ENCODE data around the gene PRDM7. TPM values are rescaled to one million over a fixed set of nuclear protein-coding genes. Genes with fewer than 3 reads are reported as not detected.
A peak's percentile ranks its signal among the peaks of the same experiment; 100 is the strongest.

PRDM7 gene
- total RNA-seq, 1 experiment from 2014 or later: not detected

DNA sequence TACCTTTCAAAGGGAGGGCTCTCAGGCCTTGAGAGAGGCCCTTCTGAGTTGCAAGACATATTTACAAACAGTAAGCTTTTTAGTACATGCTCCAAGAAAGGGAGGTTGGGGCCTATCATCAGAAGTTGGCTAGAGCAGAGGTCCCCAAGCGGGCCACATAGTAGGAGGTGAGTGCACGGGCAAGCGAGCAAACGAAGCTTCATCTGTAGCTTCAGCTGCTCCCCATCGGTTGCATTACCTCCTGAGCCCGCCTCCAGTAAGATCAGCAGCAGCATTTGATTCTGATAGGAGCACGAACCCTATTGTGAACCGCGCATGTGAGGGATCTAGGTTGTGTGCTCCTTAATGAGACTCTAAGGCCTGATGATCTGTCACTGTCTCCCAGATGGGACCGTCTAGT is 26.2 kb downstream of the PRDM7 start:
- Histone ChIP-seq H3K4me1 (peaks cover 10% of the 10 kb centered on the region), H3K9me3 (peaks cover 28% of the 10 kb centered on the region), H3K27me3 (replicated peaks; ENCODE audit: control insufficient read depth, insufficient read depth, low read length) (no peaks in the 10 kb centered on the region), H3K4me3 (ENCODE audit: low read depth, low read length) (no peak overlapping the region), H3K36me3 (ENCODE audit: control insufficient read depth, insufficient read depth, low read length) (no peaks in the 10 kb centered on the region)
- H3K27ac Mint-ChIP-seq (ENCODE audit: unreplicated experiment): no peak overlapping the region
- H3K4me3 Mint-ChIP-seq (ENCODE audit: unreplicated experiment): no peak overlapping the region
- peaks cover 39% of the 10 kb centered on the region for H3K9me3 Mint-ChIP-seq (ENCODE audit: unreplicated experiment)
- CTCF ChIA-PET: interaction anchor here (1.6 kb wide), 1 partner anchor 31 kb away, joined by 4 read pairs; no protein-coding TSS in a partner anchor
- H3K36me3 Mint-ChIP-seq (ENCODE audit: insufficient read depth, unreplicated experiment): peaks cover 21% of the 10 kb centered on the region
- BruUV-seq (replicated peaks): no TSS peak
- TF ChIP-seq, protein P1, sequence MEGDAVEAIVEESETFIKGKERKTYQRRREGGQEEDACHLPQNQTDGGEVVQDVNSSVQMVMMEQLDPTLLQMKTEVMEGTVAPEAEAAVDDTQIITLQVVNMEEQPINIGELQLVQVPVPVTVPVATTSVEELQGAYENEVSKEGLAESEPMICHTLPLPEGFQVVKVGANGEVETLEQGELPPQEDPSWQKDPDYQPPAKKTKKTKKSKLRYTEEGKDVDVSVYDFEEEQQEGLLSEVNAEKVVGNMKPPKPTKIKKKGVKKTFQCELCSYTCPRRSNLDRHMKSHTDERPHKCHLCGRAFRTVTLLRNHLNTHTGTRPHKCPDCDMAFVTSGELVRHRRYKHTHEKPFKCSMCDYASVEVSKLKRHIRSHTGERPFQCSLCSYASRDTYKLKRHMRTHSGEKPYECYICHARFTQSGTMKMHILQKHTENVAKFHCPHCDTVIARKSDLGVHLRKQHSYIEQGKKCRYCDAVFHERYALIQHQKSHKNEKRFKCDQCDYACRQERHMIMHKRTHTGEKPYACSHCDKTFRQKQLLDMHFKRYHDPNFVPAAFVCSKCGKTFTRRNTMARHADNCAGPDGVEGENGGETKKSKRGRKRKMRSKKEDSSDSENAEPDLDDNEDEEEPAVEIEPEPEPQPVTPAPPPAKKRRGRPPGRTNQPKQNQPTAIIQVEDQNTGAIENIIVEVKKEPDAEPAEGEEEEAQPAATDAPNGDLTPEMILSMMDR (IDR thresholded peaks at IDR 0.05; ENCODE audit: insufficient read depth in 1 of 2, low read depth in 1 of 2, low read length in 1 of 2, severe bottlenecking in 1 of 2, unreplicated experiment in 1 of 2): no peak
- intact Hi-C loops (cut with micrococcal nuclease; ENCODE audit: unreplicated experiment): no loop called here
- no peak for DNase-seq
- H3K4me1 Mint-ChIP-seq (ENCODE audit: low read depth, unreplicated experiment): peaks cover 7% of the 10 kb centered on the region
- no peaks in the 10 kb centered on the region for H3K27me3 Mint-ChIP-seq (ENCODE audit: insufficient read depth, unreplicated experiment)
- POLR2A ChIA-PET: no interaction called here

DNA sequence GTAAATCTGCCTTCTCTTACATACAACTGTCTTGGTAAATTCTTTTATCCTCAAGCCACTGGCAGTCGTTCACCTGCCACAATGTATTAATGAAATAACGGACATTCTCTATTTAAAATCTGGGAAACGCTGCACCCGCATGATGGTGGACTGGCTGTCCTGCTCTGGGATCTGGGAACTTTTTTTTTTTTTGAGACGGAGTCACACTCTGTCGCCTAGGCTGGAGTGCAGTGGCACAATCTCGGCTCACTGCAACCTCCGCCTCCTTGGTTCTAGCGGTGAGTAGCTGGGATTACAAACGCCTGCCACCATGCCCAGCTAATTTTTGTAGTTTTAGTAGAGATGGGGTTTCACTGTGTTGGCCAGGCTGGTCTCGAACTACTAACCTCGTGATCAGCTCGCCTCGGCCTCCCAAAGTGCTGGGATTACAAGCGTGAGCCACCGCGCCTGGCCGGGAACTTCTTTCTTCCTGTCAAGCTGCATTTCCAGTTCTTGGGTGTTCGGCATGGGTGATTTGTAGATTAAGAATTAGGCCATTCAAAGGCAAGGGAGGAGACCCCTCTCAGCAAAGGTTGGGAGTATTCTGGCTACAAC is 28.3 kb downstream of the PRDM7 start:
- Mint-ChIP-seq H3K27ac (ENCODE audit: unreplicated experiment) (no peak overlapping the region), H3K27me3 (ENCODE audit: insufficient read depth, unreplicated experiment) (no peaks in the 10 kb centered on the region), H3K4me1 (ENCODE audit: low read depth, unreplicated experiment) (peaks cover 15% of the 10 kb centered on the region), H3K4me3 (ENCODE audit: unreplicated experiment) (peak overlapping the region; percentile 59), H3K9me3 (ENCODE audit: unreplicated experiment) (peaks cover 19% of the 10 kb centered on the region), H3K36me3 (ENCODE audit: insufficient read depth, unreplicated experiment) (peaks cover 30% of the 10 kb centered on the region)
- H3K36me3 ChIP-seq (ENCODE audit: control insufficient read depth, insufficient read depth, low read length): no peaks in the 10 kb centered on the region
- H3K27me3 ChIP-seq (replicated peaks; ENCODE audit: control insufficient read depth, insufficient read depth, low read length): no peaks in the 10 kb centered on the region
- intact Hi-C loops (cut with micrococcal nuclease; ENCODE audit: unreplicated experiment): no loop called here
- CTCF ChIA-PET: no interaction called here
- DNase-seq: no peak
- H3K4me3 ChIP-seq (ENCODE audit: low read depth, low read length): no peak overlapping the region
- no TSS peak for BruUV-seq (replicated peaks)
- peaks cover 6% of the 10 kb centered on the region for H3K9me3 ChIP-seq
- TF ChIP-seq, protein P1 (IDR thresholded peaks at IDR 0.05; ENCODE audit: insufficient read depth in 1 of 2, low read depth in 1 of 2, low read length in 1 of 2, severe bottlenecking in 1 of 2, unreplicated experiment in 1 of 2): no peak
- POLR2A ChIA-PET: no interaction called here
- peaks cover 16% of the 10 kb centered on the region for H3K4me1 ChIP-seq

DNA sequence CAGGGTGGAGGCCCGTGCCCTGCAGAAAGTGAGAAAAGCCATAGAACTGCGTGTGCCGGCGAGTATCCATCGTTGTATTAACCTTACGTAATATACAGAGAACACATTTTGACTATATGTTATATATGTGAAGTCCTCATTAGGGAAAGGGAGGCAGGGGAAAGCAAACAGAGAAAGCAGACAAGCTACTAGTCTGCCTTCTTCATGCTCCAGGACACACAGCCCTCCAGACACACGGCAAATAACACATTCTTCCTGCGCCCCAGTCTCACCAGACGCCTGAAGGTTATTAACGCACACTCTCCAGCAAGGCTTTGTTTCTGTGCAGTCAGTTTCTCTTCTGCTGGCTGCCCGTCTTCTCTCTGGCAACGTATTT is 28.8 kb downstream of the PRDM7 start:
- Mint-ChIP-seq H3K4me1 (ENCODE audit: low read depth, unreplicated experiment) (peaks cover 20% of the 10 kb centered on the region), H3K27me3 (ENCODE audit: insufficient read depth, unreplicated experiment) (no peaks in the 10 kb centered on the region), H3K9me3 (ENCODE audit: unreplicated experiment) (peaks cover 14% of the 10 kb centered on the region), H3K4me3 (ENCODE audit: unreplicated experiment) (peak overlapping the region; percentile 59), H3K27ac (ENCODE audit: unreplicated experiment) (no peak overlapping the region), H3K36me3 (ENCODE audit: insufficient read depth, unreplicated experiment) (peaks cover 31% of the 10 kb centered on the region)
- Histone ChIP-seq H3K27me3 (replicated peaks; ENCODE audit: control insufficient read depth, insufficient read depth, low read length) (no peaks in the 10 kb centered on the region), H3K4me3 (ENCODE audit: low read depth, low read length) (no peak overlapping the region), H3K4me1 (peaks cover 21% of the 10 kb centered on the region), H3K9me3 (peaks cover 5% of the 10 kb centered on the region; the same call in 1 of the 2 replicates), H3K36me3 (ENCODE audit: control insufficient read depth, insufficient read depth, low read length) (no peaks in the 10 kb centered on the region)
- TF ChIP-seq, protein P1 (IDR thresholded peaks at IDR 0.05; ENCODE audit: insufficient read depth in 1 of 2, low read depth in 1 of 2, low read length in 1 of 2, severe bottlenecking in 1 of 2, unreplicated experiment in 1 of 2): no peak
- intact Hi-C loops (cut with micrococcal nuclease; ENCODE audit: unreplicated experiment): no loop called here
- ChIA-PET POLR2A (no interaction called here), CTCF (no interaction called here)
- no peak for DNase-seq
- no TSS peak for BruUV-seq (replicated peaks)

Data from Caco-2 (cell line).